ENCODE data around the gene POP4.

Gene POP4

DNA sequence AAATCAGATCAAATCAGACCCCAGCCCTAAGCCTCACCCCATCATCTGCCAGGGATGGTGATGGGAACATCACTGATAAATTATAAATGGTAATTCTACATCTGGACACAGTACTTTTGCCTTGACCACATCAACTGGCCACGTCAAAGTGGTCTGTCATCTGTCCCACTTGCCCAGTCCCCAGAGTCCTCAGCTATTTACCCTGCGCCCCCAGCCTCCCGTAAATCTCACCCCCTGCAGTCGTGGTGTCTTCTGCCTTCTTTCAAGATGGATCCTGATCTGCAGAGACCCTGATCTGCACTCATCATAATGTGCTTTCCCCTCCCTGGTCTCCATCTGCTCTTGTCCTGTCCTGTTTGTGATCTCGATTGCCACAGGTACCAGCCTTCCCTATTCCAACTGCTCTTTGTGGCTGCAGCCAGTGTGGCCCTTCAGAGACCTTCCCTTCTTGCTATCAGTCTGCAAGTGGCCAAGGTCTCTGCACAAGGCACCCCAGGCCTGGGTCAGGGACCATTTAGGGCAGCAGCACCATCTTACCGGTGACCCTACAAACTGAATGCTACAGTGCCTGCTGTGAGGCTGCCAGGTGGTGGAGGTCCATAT, 26.7 kb upstream of the POP4 start:
- Histone ChIP-seq H3K36me3 (ENCODE audit: control insufficient read depth in 1 of 2, insufficient read depth in 2 of 2, low read length in 2 of 2) (no peaks in the 10 kb centered on the region), H3K4me3 (ENCODE audit: low read depth in 1 of 2, low read length in 2 of 2) (no peak overlapping the region), H3K27ac (ENCODE audit: low read length) (no peak overlapping the region), H3K9me3 (ENCODE audit: control insufficient read depth in 1 of 2, low read length in 2 of 2) (peaks cover 0 to 11% of the 10 kb centered on the region in 2 donors), H3K4me1 (ENCODE audit: control insufficient read depth in 1 of 2, insufficient read depth in 2 of 2, low read length in 2 of 2) (no peaks in the 10 kb centered on the region), H3K27me3 (ENCODE audit: low read depth, low read length) (peaks cover 5% of the 10 kb centered on the region)

DNA sequence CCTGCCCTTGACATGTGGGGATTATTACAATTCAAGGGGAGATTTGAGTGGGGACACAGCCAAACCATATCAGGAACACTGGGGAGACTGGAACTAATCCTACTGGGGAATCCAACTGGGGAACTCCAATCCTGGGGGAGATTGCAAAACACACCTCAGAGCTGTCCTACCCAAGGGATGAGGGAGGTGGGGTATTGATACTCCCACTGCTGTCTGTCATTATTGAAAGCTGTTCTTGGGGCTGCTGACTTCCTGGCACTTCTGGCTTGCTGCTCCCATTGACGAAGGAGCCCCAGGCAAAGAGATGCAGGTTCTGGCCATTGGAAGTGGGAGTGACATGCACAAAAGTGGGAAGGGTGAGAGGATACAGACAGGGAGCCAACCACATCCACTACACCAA, 24.7 kb upstream of the POP4 start:
- H3K36me3 ChIP-seq (ENCODE audit: control insufficient read depth in 1 of 2, insufficient read depth in 2 of 2, low read length in 2 of 2): no peaks in the 10 kb centered on the region
- no peaks in the 10 kb centered on the region for H3K4me1 ChIP-seq (ENCODE audit: control insufficient read depth in 1 of 2, insufficient read depth in 2 of 2, low read length in 2 of 2)
- no peak overlapping the region for H3K27ac ChIP-seq (ENCODE audit: low read length)
- H3K4me3 ChIP-seq (ENCODE audit: low read depth in 1 of 2, low read length in 2 of 2): no peak overlapping the region
- H3K9me3 ChIP-seq (ENCODE audit: control insufficient read depth in 1 of 2, low read length in 2 of 2): peaks cover 0 to 11% of the 10 kb centered on the region in 2 donors
- H3K27me3 ChIP-seq (ENCODE audit: low read depth, low read length): no peaks in the 10 kb centered on the region

- H3K4me3 ChIP-seq (ENCODE audit: low read depth in 1 of 2, low read length in 2 of 2): no peak overlapping the region
- no peaks in the 10 kb centered on the region for H3K27me3 ChIP-seq (ENCODE audit: low read depth, low read length)
- H3K4me1 ChIP-seq (ENCODE audit: control insufficient read depth in 1 of 2, insufficient read depth in 2 of 2, low read length in 2 of 2): no peaks in the 10 kb centered on the region
- no peak overlapping the region for H3K27ac ChIP-seq (ENCODE audit: low read length)
- H3K36me3 ChIP-seq (ENCODE audit: control insufficient read depth in 1 of 2, insufficient read depth in 2 of 2, low read length in 2 of 2): no peaks in the 10 kb centered on the region
- H3K9me3 ChIP-seq (ENCODE audit: control insufficient read depth in 1 of 2, low read length in 2 of 2): peaks cover 0 to 11% of the 10 kb centered on the region in 2 donors
These were observed 22.7 kb upstream of the POP4 start for GRCh38 chr19:29583196-29583999.

GRCh38 chr19:29586401-29586800, 19.7 kb upstream of the POP4 start:
- Histone ChIP-seq H3K36me3 (ENCODE audit: control insufficient read depth in 1 of 2, insufficient read depth in 2 of 2, low read length in 2 of 2) (no peaks in the 10 kb centered on the region), H3K27ac (ENCODE audit: low read length) (no peak overlapping the region), H3K4me3 (ENCODE audit: low read depth in 1 of 2, low read length in 2 of 2) (no peak overlapping the region), H3K27me3 (ENCODE audit: low read depth, low read length) (no peaks in the 10 kb centered on the region), H3K9me3 (ENCODE audit: control insufficient read depth in 1 of 2, low read length in 2 of 2) (peaks cover 0 to 7% of the 10 kb centered on the region in 2 donors), H3K4me1 (ENCODE audit: control insufficient read depth in 1 of 2, insufficient read depth in 2 of 2, low read length in 2 of 2) (no peaks in the 10 kb centered on the region)

DNA sequence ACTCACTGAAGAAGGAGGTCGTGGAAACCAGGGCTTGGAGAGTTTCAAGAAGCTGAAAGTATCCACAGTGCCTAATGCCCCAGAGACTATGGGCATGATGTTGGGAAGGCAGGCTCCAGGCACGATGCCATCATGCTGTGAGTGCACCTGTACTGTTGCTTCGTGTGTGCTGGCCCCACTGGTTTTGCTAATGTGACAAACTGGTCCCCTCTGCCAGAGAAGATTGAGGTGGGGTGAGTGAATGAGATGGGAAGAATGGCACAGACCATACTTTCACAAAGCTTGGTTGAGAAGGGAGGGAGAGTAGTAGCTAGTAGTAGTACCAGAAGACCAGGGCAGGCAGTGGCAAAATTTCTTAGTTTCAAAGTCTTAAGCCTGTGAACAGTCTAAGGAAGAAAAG, 19.0 kb upstream of the POP4 start:
- Histone ChIP-seq H3K4me1 (ENCODE audit: control insufficient read depth in 1 of 2, insufficient read depth in 2 of 2, low read length in 2 of 2) (no peaks in the 10 kb centered on the region), H3K9me3 (ENCODE audit: control insufficient read depth in 1 of 2, low read length in 2 of 2) (peaks cover 0 to 4% of the 10 kb centered on the region in 2 donors), H3K27me3 (ENCODE audit: low read depth, low read length) (no peaks in the 10 kb centered on the region), H3K4me3 (ENCODE audit: low read depth in 1 of 2, low read length in 2 of 2) (no peak overlapping the region), H3K27ac (ENCODE audit: low read length) (no peak overlapping the region), H3K36me3 (ENCODE audit: control insufficient read depth in 1 of 2, insufficient read depth in 2 of 2, low read length in 2 of 2) (no peaks in the 10 kb centered on the region)

GRCh38 chr19:29587518-29587986, 18.5 kb upstream of the POP4 start:
- Histone ChIP-seq H3K36me3 (ENCODE audit: control insufficient read depth in 1 of 2, insufficient read depth in 2 of 2, low read length in 2 of 2) (no peaks in the 10 kb centered on the region), H3K27ac (ENCODE audit: low read length) (no peak overlapping the region), H3K4me3 (ENCODE audit: low read depth in 1 of 2, low read length in 2 of 2) (no peak overlapping the region), H3K9me3 (ENCODE audit: control insufficient read depth in 1 of 2, low read length in 2 of 2) (peaks cover 0 to 4% of the 10 kb centered on the region in 2 donors), H3K4me1 (ENCODE audit: control insufficient read depth in 1 of 2, insufficient read depth in 2 of 2, low read length in 2 of 2) (no peaks in the 10 kb centered on the region), H3K27me3 (ENCODE audit: low read depth, low read length) (no peaks in the 10 kb centered on the region)

DNA sequence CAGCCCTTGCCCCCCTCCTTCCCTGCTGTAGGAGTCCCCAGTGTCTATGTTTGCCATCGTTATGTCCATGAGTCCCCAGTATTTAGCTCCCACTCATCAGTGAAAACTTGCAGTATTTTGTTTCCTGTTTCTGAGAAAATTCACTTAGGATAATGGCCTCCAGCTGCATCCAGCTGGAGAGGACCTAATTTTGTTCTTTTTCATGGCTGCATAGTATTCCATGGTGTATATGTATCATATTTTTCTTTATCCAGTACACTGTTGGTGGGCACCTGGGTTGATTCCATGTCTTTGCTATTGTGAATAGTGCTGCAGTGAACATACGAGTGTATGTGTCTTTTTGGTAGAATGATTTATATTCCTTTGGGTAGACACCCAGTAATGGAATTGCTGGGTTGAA, 18.0 kb upstream of the POP4 start:
- peaks cover 0 to 4% of the 10 kb centered on the region in 2 donors for H3K9me3 ChIP-seq (ENCODE audit: control insufficient read depth in 1 of 2, low read length in 2 of 2)
- H3K4me1 ChIP-seq (ENCODE audit: control insufficient read depth in 1 of 2, insufficient read depth in 2 of 2, low read length in 2 of 2): no peaks in the 10 kb centered on the region
- no peak overlapping the region for H3K27ac ChIP-seq (ENCODE audit: low read length)
- H3K4me3 ChIP-seq (ENCODE audit: low read depth in 1 of 2, low read length in 2 of 2): no peak overlapping the region
- H3K36me3 ChIP-seq (ENCODE audit: control insufficient read depth in 1 of 2, insufficient read depth in 2 of 2, low read length in 2 of 2): no peaks in the 10 kb centered on the region
- no peaks in the 10 kb centered on the region for H3K27me3 ChIP-seq (ENCODE audit: low read depth, low read length)

GRCh38 chr19:29590278-29590677, 15.8 kb upstream of the POP4 start:
- Histone ChIP-seq H3K4me3 (ENCODE audit: low read depth in 1 of 2, low read length in 2 of 2) (no peak overlapping the region), H3K4me1 (ENCODE audit: control insufficient read depth in 1 of 2, insufficient read depth in 2 of 2, low read length in 2 of 2) (no peaks in the 10 kb centered on the region), H3K9me3 (ENCODE audit: control insufficient read depth in 1 of 2, low read length in 2 of 2) (peaks cover 0 to 4% of the 10 kb centered on the region in 2 donors), H3K27me3 (ENCODE audit: low read depth, low read length) (no peaks in the 10 kb centered on the region), H3K36me3 (ENCODE audit: control insufficient read depth in 1 of 2, insufficient read depth in 2 of 2, low read length in 2 of 2) (no peaks in the 10 kb centered on the region), H3K27ac (ENCODE audit: low read length) (no peak overlapping the region)

- Histone ChIP-seq H3K4me1 (ENCODE audit: control insufficient read depth in 1 of 2, insufficient read depth in 2 of 2, low read length in 2 of 2) (no peaks in the 10 kb centered on the region), H3K4me3 (ENCODE audit: low read depth in 1 of 2, low read length in 2 of 2) (no peak overlapping the region), H3K27me3 (ENCODE audit: low read depth, low read length) (peaks cover 4% of the 10 kb centered on the region)
These were observed 14.4 kb upstream of the POP4 start for GRCh38 chr19:29591670-29592069.

GRCh38 chr19:29593869-29594268, 12.2 kb upstream of the POP4 start:
- no peak overlapping the region for H3K27ac ChIP-seq (ENCODE audit: low read length)
- no peaks in the 10 kb centered on the region for H3K36me3 ChIP-seq (ENCODE audit: control insufficient read depth in 1 of 2, insufficient read depth in 2 of 2, low read length in 2 of 2)
- H3K4me1 ChIP-seq (ENCODE audit: control insufficient read depth in 1 of 2, insufficient read depth in 2 of 2, low read length in 2 of 2): no peaks in the 10 kb centered on the region
- peaks cover 4% of the 10 kb centered on the region for H3K27me3 ChIP-seq (ENCODE audit: low read depth, low read length)
- H3K9me3 ChIP-seq (ENCODE audit: control insufficient read depth in 1 of 2, low read length in 2 of 2): peaks cover 0 to 4% of the 10 kb centered on the region in 2 donors
- H3K4me3 ChIP-seq (ENCODE audit: low read depth in 1 of 2, low read length in 2 of 2): no peak overlapping the region

More at GRCh38 chr19:29591670-29592069, 14.4 kb upstream of the POP4 start:
- H3K9me3 ChIP-seq (ENCODE audit: control insufficient read depth in 1 of 2, low read length in 2 of 2): peaks cover 0 to 4% of the 10 kb centered on the region in 2 donors
- H3K27ac ChIP-seq (ENCODE audit: low read length): no peak overlapping the region
- no peaks in the 10 kb centered on the region for H3K36me3 ChIP-seq (ENCODE audit: control insufficient read depth in 1 of 2, insufficient read depth in 2 of 2, low read length in 2 of 2)

DNA sequence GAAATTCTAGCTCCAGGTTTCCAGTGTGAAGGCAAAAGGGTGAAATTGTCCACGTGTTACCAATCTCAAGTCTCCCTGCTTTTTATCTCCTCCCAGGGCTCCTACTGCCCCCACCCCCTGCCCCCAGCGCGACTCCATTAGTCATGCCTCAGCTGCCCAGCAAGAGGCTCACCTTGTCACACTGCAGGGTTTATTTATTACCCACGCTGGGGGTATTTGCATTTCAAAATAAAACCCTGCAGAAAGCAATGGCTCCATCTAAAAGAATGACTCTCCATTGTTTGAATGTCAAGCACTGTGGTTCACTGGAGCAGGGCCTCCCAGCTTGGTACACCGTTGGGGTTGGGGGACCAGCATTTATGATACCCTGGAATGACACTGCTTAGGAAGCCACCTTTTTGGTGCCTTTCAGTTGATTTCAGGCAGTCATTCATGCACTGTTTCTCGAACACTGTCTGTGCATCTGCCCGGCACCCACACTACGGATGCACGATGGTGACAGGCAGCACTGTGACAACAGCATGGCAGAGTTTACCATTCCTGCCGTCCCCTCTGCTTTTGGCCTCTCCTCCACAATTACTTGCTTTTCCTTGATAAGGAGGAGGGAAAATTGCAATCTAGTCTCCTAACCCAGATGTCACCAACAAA, 9.9 kb upstream of the POP4 start:
- Histone ChIP-seq H3K27me3 (ENCODE audit: low read depth, low read length) (peaks cover 4% of the 10 kb centered on the region), H3K36me3 (ENCODE audit: control insufficient read depth in 1 of 2, insufficient read depth in 2 of 2, low read length in 2 of 2) (no peaks in the 10 kb centered on the region), H3K27ac (ENCODE audit: low read length) (no peak overlapping the region), H3K9me3 (ENCODE audit: control insufficient read depth in 1 of 2, low read length in 2 of 2) (no peaks in the 10 kb centered on the region), H3K4me3 (ENCODE audit: low read depth in 1 of 2, low read length in 2 of 2) (no peak overlapping the region), H3K4me1 (ENCODE audit: control insufficient read depth in 1 of 2, insufficient read depth in 2 of 2, low read length in 2 of 2) (no peaks in the 10 kb centered on the region)

All from muscle layer of duodenum (tissue), 2 donors.